HepG2 (cell line): Measurements from ENCODE around the gene PLEKHA3. TPM values are rescaled to one million over a fixed set of nuclear protein-coding genes. Genes with fewer than 3 reads are reported as not detected.

Source experiments
- DR1 ChIP-seq: sonication (generic); formaldehyde crosslinking; IDR thresholded peaks from 2 replicates; pipeline ENCODE4 v1.8.0; 2021; ENCODE audit warnings: mild to moderate bottlenecking, missing genetic modification reagents, inconsistent platforms
- KDM2A ChIP-seq: sonication (generic); formaldehyde crosslinking; IDR thresholded peaks from 2 replicates; pipeline ENCODE4 v1.4.0; 2020; ENCODE audit warnings: low read depth, missing genetic modification reagents, borderline replicate concordance
- KLF15 ChIP-seq: sonication (generic); formaldehyde crosslinking; IDR thresholded peaks from 2 replicates; pipeline ENCODE4 v1.8.1; 2023; ENCODE audit warnings: borderline replicate concordance, mild to moderate bottlenecking, inconsistent platforms, missing genetic modification reagents, mixed read lengths
- RARA ChIP-seq: IDR thresholded peaks from 2 replicates; pipeline ENCODE4 v1.6.1; 2016; ENCODE audit warnings: missing genetic modification reagents, missing compliant biosample characterization
- REPIN1 ChIP-seq: sonication (generic); formaldehyde crosslinking; IDR thresholded peaks from 2 replicates; pipeline ENCODE4 v1.8.0; 2022; ENCODE audit warnings: missing genetic modification reagents, low read depth, mild to moderate bottlenecking, borderline replicate concordance
- SIN3B ChIP-seq: fragments of 150-350 bp; IDR thresholded peaks from 2 replicates; pipeline ENCODE4 v1.6.1; 2014; ENCODE audit warnings: low read length
- STAT5B ChIP-seq: sonication (generic); formaldehyde crosslinking; IDR thresholded peaks from 2 replicates; pipeline ENCODE4 v1.4.0; 2020; ENCODE audit warnings: missing genetic modification reagents
- ZBTB20 ChIP-seq: sonication (generic); formaldehyde crosslinking; IDR thresholded peaks from 2 replicates; pipeline ENCODE4 v1.8.1; 2023; ENCODE audit warnings: missing genetic modification reagents, low read depth, mild to moderate bottlenecking, borderline replicate concordance
- ZNF251 ChIP-seq: sonication (generic); formaldehyde crosslinking; IDR thresholded peaks from 2 replicates; pipeline ENCODE4 v1.9.0; 2021; ENCODE audit warnings: mild to moderate bottlenecking, missing genetic modification reagents
- ZNF350 ChIP-seq: sonication (generic); formaldehyde crosslinking; IDR thresholded peaks from 2 replicates; pipeline ENCODE4 v1.4.0; 2020; ENCODE audit warnings: mild to moderate bottlenecking, low read depth, missing genetic modification reagents, borderline replicate concordance
- ZNF460 ChIP-seq: sonication (generic); formaldehyde crosslinking; IDR thresholded peaks from 2 replicates; pipeline ENCODE4 v1.5.1; 2020; ENCODE audit warnings: missing genetic modification reagents, mild to moderate bottlenecking, borderline replicate concordance
- ZSCAN20 ChIP-seq: sonication (generic); formaldehyde crosslinking; IDR thresholded peaks from 2 replicates; pipeline ENCODE4 v1.4.0; 2020; ENCODE audit warnings: missing genetic modification reagents, mild to moderate bottlenecking, borderline replicate concordance
- ZUFSP ChIP-seq: sonication (generic); formaldehyde crosslinking; IDR thresholded peaks from 2 replicates; pipeline ENCODE4 v1.9.0; 2021; ENCODE audit warnings: missing genetic modification reagents, mild to moderate bottlenecking, borderline replicate concordance
- polyA plus RNA-seq, 8 experiments: library from polyadenylated mRNA; depleted of rRNA in 3 of 8; stranded (reverse) in 7 of 8; unstranded in 1 of 8; fragments of >200 nt; fragmentation: Illumina TruSeq in 4 of 8; extraction: Trizol in 4 of 8; gene quantifications; 2 replicates each; pipeline versions ENCODE4 v1.2.1 to v1.2.3, GENCODE V29; 2011 to 2016; ENCODE audit warnings: low read depth in 4 of 8, missing spikeins in 1 of 8, mixed read lengths in 1 of 8; ENCODE audit not compliant: insufficient read depth in 1 of 8
- total RNA-seq, 5 experiments: library from RNA; depleted of rRNA; stranded (reverse); fragments of >200 nt; fragmentation: Illumina TruSeq; extraction: Trizol; gene quantifications; 2 replicates each; pipeline ENCODE4 v1.2.3, GENCODE V29; 2016; ENCODE audit warnings: low read depth in 1 of 5
- TF ChIP-seq, protein P1 (sequence below): IDR thresholded peaks from 2 replicates; pipeline ENCODE4 v1.4.0; 2020; ENCODE audit warnings: mild to moderate bottlenecking, missing genetic modification reagents
- TF ChIP-seq, protein P2 (sequence below): fragments of 450-650 bp; IDR thresholded peaks from 2 replicates; pipeline ENCODE4 v1.6.1; 2017; ENCODE audit warnings: mild to moderate bottlenecking
- TF ChIP-seq, protein P3 (sequence below): sonication (generic); formaldehyde crosslinking; IDR thresholded peaks from 2 replicates; pipeline ENCODE4 v1.9.0; 2021; ENCODE audit warnings: missing genetic modification reagents, mild to moderate bottlenecking, borderline replicate concordance
- TF ChIP-seq, protein P4 (sequence below): sonication (generic); formaldehyde crosslinking; IDR thresholded peaks from 2 replicates; pipeline ENCODE4 v1.4.0; 2020; ENCODE audit warnings: missing genetic modification reagents

PLEKHA3 gene
- total and polyA plus RNA-seq, 2 of the 13 experiments (the other 11 are each of a cell fraction or from before 2014, with no cell fraction given): 11.7 to 23.1 TPM

DNA sequence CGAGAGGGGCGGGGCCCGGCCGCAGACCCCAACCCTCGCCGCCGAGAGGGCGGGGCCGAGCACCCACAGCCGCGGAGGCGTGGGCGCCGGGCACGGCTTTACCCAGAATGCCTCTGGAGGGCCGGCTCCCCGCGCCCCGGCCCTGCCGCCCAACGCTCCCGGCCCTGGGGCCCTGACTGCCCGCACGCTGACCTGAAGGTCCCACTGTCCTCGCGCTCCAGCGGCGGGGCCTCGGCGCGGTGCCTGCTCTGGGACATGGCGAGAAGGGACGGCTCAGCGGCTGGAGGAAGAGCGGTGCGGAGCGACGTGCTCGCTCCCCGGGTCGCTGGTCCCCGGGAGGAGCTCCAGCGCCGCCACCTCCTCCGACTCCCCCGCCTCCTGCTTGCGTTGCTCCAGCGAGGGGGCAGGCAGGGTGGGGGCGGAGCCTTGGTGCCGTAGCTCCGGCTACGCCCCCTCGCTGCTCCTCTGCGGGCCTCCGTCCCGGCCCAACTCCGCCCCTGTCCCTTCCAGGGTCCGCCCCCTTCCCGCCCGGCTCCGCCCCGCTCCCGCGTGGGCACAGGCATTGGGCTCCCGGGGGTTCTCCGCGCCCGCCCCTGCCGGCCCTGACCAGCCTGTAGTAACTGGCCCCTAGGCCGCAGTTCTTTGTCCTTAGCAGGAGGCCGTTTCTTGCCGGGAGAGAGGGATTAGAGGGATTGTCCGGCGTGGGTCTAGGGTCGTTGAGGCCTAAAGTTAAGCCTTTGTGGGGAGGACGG lies 29.3 kb upstream of the PLEKHA3 start, which contains the start of the genes PJVK and PRKRA (continued):
- TF ChIP-seq, protein P1, sequence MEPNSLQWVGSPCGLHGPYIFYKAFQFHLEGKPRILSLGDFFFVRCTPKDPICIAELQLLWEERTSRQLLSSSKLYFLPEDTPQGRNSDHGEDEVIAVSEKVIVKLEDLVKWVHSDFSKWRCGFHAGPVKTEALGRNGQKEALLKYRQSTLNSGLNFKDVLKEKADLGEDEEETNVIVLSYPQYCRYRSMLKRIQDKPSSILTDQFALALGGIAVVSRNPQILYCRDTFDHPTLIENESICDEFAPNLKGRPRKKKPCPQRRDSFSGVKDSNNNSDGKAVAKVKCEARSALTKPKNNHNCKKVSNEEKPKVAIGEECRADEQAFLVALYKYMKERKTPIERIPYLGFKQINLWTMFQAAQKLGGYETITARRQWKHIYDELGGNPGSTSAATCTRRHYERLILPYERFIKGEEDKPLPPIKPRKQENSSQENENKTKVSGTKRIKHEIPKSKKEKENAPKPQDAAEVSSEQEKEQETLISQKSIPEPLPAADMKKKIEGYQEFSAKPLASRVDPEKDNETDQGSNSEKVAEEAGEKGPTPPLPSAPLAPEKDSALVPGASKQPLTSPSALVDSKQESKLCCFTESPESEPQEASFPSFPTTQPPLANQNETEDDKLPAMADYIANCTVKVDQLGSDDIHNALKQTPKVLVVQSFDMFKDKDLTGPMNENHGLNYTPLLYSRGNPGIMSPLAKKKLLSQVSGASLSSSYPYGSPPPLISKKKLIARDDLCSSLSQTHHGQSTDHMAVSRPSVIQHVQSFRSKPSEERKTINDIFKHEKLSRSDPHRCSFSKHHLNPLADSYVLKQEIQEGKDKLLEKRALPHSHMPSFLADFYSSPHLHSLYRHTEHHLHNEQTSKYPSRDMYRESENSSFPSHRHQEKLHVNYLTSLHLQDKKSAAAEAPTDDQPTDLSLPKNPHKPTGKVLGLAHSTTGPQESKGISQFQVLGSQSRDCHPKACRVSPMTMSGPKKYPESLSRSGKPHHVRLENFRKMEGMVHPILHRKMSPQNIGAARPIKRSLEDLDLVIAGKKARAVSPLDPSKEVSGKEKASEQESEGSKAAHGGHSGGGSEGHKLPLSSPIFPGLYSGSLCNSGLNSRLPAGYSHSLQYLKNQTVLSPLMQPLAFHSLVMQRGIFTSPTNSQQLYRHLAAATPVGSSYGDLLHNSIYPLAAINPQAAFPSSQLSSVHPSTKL (CRISPR knock-in tag): peak; percentile 74
- TF ChIP-seq ZBTB20 (CRISPR knock-in tag): peak; percentile 74
- TF ChIP-seq, protein P2, sequence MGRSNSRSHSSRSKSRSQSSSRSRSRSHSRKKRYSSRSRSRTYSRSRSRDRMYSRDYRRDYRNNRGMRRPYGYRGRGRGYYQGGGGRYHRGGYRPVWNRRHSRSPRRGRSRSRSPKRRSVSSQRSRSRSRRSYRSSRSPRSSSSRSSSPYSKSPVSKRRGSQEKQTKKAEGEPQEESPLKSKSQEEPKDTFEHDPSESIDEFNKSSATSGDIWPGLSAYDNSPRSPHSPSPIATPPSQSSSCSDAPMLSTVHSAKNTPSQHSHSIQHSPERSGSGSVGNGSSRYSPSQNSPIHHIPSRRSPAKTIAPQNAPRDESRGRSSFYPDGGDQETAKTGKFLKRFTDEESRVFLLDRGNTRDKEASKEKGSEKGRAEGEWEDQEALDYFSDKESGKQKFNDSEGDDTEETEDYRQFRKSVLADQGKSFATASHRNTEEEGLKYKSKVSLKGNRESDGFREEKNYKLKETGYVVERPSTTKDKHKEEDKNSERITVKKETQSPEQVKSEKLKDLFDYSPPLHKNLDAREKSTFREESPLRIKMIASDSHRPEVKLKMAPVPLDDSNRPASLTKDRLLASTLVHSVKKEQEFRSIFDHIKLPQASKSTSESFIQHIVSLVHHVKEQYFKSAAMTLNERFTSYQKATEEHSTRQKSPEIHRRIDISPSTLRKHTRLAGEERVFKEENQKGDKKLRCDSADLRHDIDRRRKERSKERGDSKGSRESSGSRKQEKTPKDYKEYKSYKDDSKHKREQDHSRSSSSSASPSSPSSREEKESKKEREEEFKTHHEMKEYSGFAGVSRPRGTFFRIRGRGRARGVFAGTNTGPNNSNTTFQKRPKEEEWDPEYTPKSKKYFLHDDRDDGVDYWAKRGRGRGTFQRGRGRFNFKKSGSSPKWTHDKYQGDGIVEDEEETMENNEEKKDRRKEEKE: no peak
- TF ChIP-seq, protein P3, sequence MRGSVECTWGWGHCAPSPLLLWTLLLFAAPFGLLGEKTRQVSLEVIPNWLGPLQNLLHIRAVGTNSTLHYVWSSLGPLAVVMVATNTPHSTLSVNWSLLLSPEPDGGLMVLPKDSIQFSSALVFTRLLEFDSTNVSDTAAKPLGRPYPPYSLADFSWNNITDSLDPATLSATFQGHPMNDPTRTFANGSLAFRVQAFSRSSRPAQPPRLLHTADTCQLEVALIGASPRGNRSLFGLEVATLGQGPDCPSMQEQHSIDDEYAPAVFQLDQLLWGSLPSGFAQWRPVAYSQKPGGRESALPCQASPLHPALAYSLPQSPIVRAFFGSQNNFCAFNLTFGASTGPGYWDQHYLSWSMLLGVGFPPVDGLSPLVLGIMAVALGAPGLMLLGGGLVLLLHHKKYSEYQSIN: no peak
- no peak for TF ChIP-seq ZUFSP (CRISPR knock-in tag)
- TF ChIP-seq ZSCAN20 (CRISPR knock-in tag): peak; percentile 48
- TF ChIP-seq, protein P4, sequence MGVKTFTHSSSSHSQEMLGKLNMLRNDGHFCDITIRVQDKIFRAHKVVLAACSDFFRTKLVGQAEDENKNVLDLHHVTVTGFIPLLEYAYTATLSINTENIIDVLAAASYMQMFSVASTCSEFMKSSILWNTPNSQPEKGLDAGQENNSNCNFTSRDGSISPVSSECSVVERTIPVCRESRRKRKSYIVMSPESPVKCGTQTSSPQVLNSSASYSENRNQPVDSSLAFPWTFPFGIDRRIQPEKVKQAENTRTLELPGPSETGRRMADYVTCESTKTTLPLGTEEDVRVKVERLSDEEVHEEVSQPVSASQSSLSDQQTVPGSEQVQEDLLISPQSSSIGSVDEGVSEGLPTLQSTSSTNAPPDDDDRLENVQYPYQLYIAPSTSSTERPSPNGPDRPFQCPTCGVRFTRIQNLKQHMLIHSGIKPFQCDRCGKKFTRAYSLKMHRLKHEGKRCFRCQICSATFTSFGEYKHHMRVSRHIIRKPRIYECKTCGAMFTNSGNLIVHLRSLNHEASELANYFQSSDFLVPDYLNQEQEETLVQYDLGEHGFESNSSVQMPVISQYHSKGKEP (CRISPR knock-in tag): no peak
- TF ChIP-seq RARA (CRISPR knock-in tag): no peak; the same call in 1 of the 2 replicates
- peak; percentile 90; the same call in 1 of the 2 replicates for TF ChIP-seq REPIN1
- TF ChIP-seq ZNF350 (CRISPR knock-in tag): peak; percentile 65; the same call in 1 of the 2 replicates
- peak; percentile 93 for TF ChIP-seq DR1
- peak; percentile 79; the same call in 1 of the 2 replicates for TF ChIP-seq KLF15
- TF ChIP-seq KDM2A: peak; percentile 95
- TF ChIP-seq STAT5B (CRISPR knock-in tag): peak; percentile 87
- TF ChIP-seq ZNF460 (CRISPR knock-in tag): no peak; the same call in 1 of the 2 replicates
- TF ChIP-seq SIN3B: no peak
- no peak for TF ChIP-seq ZNF251
